Medulla oblongata (tissue), 1 donor: Measurements from ENCODE around the gene HSD17B12.
A peak's percentile ranks its signal among the peaks of the same experiment; 100 is the strongest.
"Not testable (repeated sequence)": the region's sequence is repeated elsewhere in the genome, so short reads cannot be mapped to it uniquely, and the experiment has no call there.

Experiments used
- DNase-seq: peaks from one replicate; pipeline ENCODE4 v3.0.0-alpha.2; 2015; ENCODE audit errors: extremely low spot score

HSD17B12 gene

GRCh38 chr11:43738600-43739409, 58.3 kb downstream of the HSD17B12 start:
- no peak for DNase-seq

GRCh38 chr11:43746670-43747069, 66.1 kb downstream of the HSD17B12 start:
- no peak for DNase-seq

- no peak for DNase-seq
Observed at GRCh38 chr11:43747130-43747802, 66.7 kb downstream of the HSD17B12 start.

- no peak for DNase-seq
Observed at GRCh38 chr11:43748095-43748494, 67.6 kb downstream of the HSD17B12 start.

- DNase-seq: no peak
Observed at GRCh38 chr11:43751726-43752125, 71.2 kb downstream of the HSD17B12 start.

GRCh38 chr11:43756575-43756974, 76.0 kb downstream of the HSD17B12 start:
- no peak for DNase-seq

GRCh38 chr11:43758927-43759326, 78.4 kb downstream of the HSD17B12 start:
- DNase-seq: no peak

- no peak for DNase-seq
Observed at GRCh38 chr11:43760902-43761301, 80.4 kb downstream of the HSD17B12 start.

- DNase-seq: no peak
Observed at GRCh38 chr11:43765194-43765593, 84.7 kb downstream of the HSD17B12 start.

GRCh38 chr11:43768654-43769053, 88.1 kb downstream of the HSD17B12 start:
- DNase-seq: not testable (repeated sequence)

GRCh38 chr11:43770173-43770572, 89.6 kb downstream of the HSD17B12 start:
- no peak for DNase-seq

GRCh38 chr11:43772733-43773132, 92.2 kb downstream of the HSD17B12 start:
- DNase-seq: no peak

GRCh38 chr11:43774786-43775185, 94.2 kb downstream of the HSD17B12 start:
- DNase-seq: no peak

GRCh38 chr11:43779306-43779705, 98.8 kb downstream of the HSD17B12 start:
- DNase-seq: no peak

GRCh38 chr11:43784301-43784700, 103.8 kb downstream of the HSD17B12 start:
- DNase-seq: no peak

- no peak for DNase-seq
Observed at GRCh38 chr11:43784866-43785265, 104.3 kb downstream of the HSD17B12 start.

GRCh38 chr11:43785318-43785717, 104.8 kb downstream of the HSD17B12 start:
- DNase-seq: no peak

- DNase-seq: peak; percentile 43
Observed at GRCh38 chr11:43786016-43786415, 105.5 kb downstream of the HSD17B12 start.

GRCh38 chr11:43787824-43788223, 107.3 kb downstream of the HSD17B12 start:
- no peak for DNase-seq

- DNase-seq: peak; percentile 14
Observed at GRCh38 chr11:43788421-43788820, 107.9 kb downstream of the HSD17B12 start.

GRCh38 chr11:43789700-43790443, 109.3 kb downstream of the HSD17B12 start:
- no peak for DNase-seq

GRCh38 chr11:43790444-43790794, 109.9 kb downstream of the HSD17B12 start:
- no peak for DNase-seq

- DNase-seq: no peak
Observed at GRCh38 chr11:43797337-43797736, 116.8 kb downstream of the HSD17B12 start.
